Osteoblast (primary cell): ENCODE data around the gene RAPGEF1. TPM values are rescaled to one million over a fixed set of nuclear protein-coding genes. Genes with fewer than 3 reads are reported as not detected.

Experiments
- DNase-seq: peaks from one replicate; pipeline ENCODE4 v3.0.0; 2011; ENCODE audit warnings: low spot score, mixed read lengths; ENCODE audit not compliant: insufficient read length; ENCODE audit errors: missing footprints
- H2AFZ ChIP-seq: 2 replicates; pipeline ENCODE4 v1.6.0; 2011; ENCODE audit warnings: mild to moderate bottlenecking, low read length
- H3K27ac ChIP-seq: 2 replicates; pipeline ENCODE4 v1.5.1; 2011; ENCODE audit warnings: mild to moderate bottlenecking, low read depth, low read length, moderate library complexity
- H3K27me3 ChIP-seq: 2 replicates; pipeline ENCODE4 v1.6.0; 2012; ENCODE audit warnings: mild to moderate bottlenecking, control low read depth, inconsistent platforms, low read length, moderate library complexity; ENCODE audit not compliant: insufficient read depth
- H3K36me3 ChIP-seq: 2 replicates; pipeline ENCODE4 v1.5.1; 2011; ENCODE audit warnings: mild to moderate bottlenecking, low read length, control low read depth, moderate library complexity; ENCODE audit not compliant: insufficient read depth
- H3K4me1 ChIP-seq: 2 replicates; pipeline ENCODE4 v1.5.1; 2011; ENCODE audit warnings: mild to moderate bottlenecking, low read length, control low read depth, moderate library complexity; ENCODE audit not compliant: insufficient read depth
- H3K4me2 ChIP-seq: 2 replicates; pipeline ENCODE4 v1.6.0; 2011; ENCODE audit warnings: mild to moderate bottlenecking, low read length; ENCODE audit not compliant: insufficient read depth
- H3K4me3 ChIP-seq: fragments of 200-600 bp; sonication (generic); 3 replicates; pipeline ENCODE4 v1.5.1; 2012; ENCODE audit warnings: mild to moderate bottlenecking, low read length, inconsistent platforms; ENCODE audit not compliant: insufficient read depth
- H3K79me2 ChIP-seq: 2 replicates; pipeline ENCODE4 v1.6.0; 2012; ENCODE audit warnings: mild to moderate bottlenecking, low read length, control low read depth, inconsistent platforms; ENCODE audit not compliant: insufficient read depth
- H3K9me3 ChIP-seq: 2 replicates; pipeline ENCODE4 v1.5.1; 2011; ENCODE audit warnings: low read depth, low read length, control low read depth
- H4K20me1 ChIP-seq: 2 replicates; pipeline ENCODE4 v1.6.0; 2012; ENCODE audit warnings: mild to moderate bottlenecking, low read length, control low read depth; ENCODE audit not compliant: insufficient read depth
- CTCF ChIP-seq: IDR thresholded peaks from 2 replicates; pipeline ENCODE4 v1.5.1; 2011; ENCODE audit warnings: mild to moderate bottlenecking, low read depth, low read length, moderate library complexity; ENCODE audit errors: extremely low read depth
- total RNA-seq: library from RNA; depleted of rRNA; stranded (reverse); fragments of >200 nt; gene quantifications from 2 replicates; pipeline ENCODE4 v1.2.3, GENCODE V29; 2012

The RAPGEF1 gene
- total RNA-seq, 1 donor: 34.7 TPM

GRCh38 chr9:131620764-131621520 is 118.9 kb downstream of the RAPGEF1 start:
- H3K4me3 ChIP-seq: no peak overlapping the region
- H3K36me3 ChIP-seq: peaks cover 35% of the 10 kb centered on the region
- H3K4me1 ChIP-seq: no peaks in the 10 kb centered on the region
- DNase-seq: peak; percentile 53
- no peaks in the 10 kb centered on the region for H3K9me3 ChIP-seq
- H4K20me1 ChIP-seq: no peaks in the 10 kb centered on the region
- TF ChIP-seq CTCF: no peak
- H3K4me2 ChIP-seq: no peak overlapping the region
- no peaks in the 10 kb centered on the region for H3K79me2 ChIP-seq
- no peak overlapping the region for H3K27ac ChIP-seq
- H2AFZ ChIP-seq: no peak overlapping the region
- H3K27me3 ChIP-seq: no peaks in the 10 kb centered on the region

GRCh38 chr9:131619680-131620079 is 120.2 kb downstream of the RAPGEF1 start:
- H3K27me3 ChIP-seq: no peaks in the 10 kb centered on the region
- no peak for TF ChIP-seq CTCF
- no peaks in the 10 kb centered on the region for H3K4me1 ChIP-seq
- no peaks in the 10 kb centered on the region for H3K9me3 ChIP-seq
- no peak overlapping the region for H2AFZ ChIP-seq
- DNase-seq: no peak
- H3K27ac ChIP-seq: no peak overlapping the region
- H3K79me2 ChIP-seq: no peaks in the 10 kb centered on the region
- H4K20me1 ChIP-seq: no peaks in the 10 kb centered on the region
- peaks cover 34% of the 10 kb centered on the region for H3K36me3 ChIP-seq
- no peak overlapping the region for H3K4me3 ChIP-seq
- no peak overlapping the region for H3K4me2 ChIP-seq

- no peaks in the 10 kb centered on the region for H4K20me1 ChIP-seq
- no peak overlapping the region for H2AFZ ChIP-seq
- H3K36me3 ChIP-seq: peaks cover 28% of the 10 kb centered on the region
- no peaks in the 10 kb centered on the region for H3K27me3 ChIP-seq
- TF ChIP-seq CTCF: no peak
- no peak overlapping the region for H3K4me3 ChIP-seq
- H3K9me3 ChIP-seq: no peaks in the 10 kb centered on the region
- H3K27ac ChIP-seq: no peak overlapping the region
- H3K79me2 ChIP-seq: no peaks in the 10 kb centered on the region
- H3K4me2 ChIP-seq: no peak overlapping the region
- H3K4me1 ChIP-seq: no peaks in the 10 kb centered on the region
- DNase-seq: peak; percentile 29
Observed at GRCh38 chr9:131618785-131619184, 121.1 kb downstream of the RAPGEF1 start.

GRCh38 chr9:131618071-131618479 is 121.8 kb downstream of the RAPGEF1 start:
- no peak for TF ChIP-seq CTCF
- Histone ChIP-seq H3K4me1 (no peaks in the 10 kb centered on the region), H3K79me2 (no peaks in the 10 kb centered on the region), H3K4me2 (no peak overlapping the region), H4K20me1 (no peaks in the 10 kb centered on the region), H3K27ac (no peak overlapping the region), H3K9me3 (no peaks in the 10 kb centered on the region), H3K27me3 (no peaks in the 10 kb centered on the region), H2AFZ (no peak overlapping the region), H3K36me3 (peaks cover 28% of the 10 kb centered on the region), H3K4me3 (no peak overlapping the region)
- peak; percentile 55 for DNase-seq
